Nephron (organoid): ENCODE measurements around the gene NSFL1C.

Source experiments
- H3K27ac Mint-ChIP-seq, 3 experiments: 2 replicates each; pipeline ENCODE4 v1.8.0; 2020; ENCODE audit warnings: mixed read lengths in 3 of 3, mild to moderate bottlenecking in 2 of 3, moderate library complexity in 1 of 3
- H3K27me3 Mint-ChIP-seq: 2 replicates; pipeline ENCODE4 v1.8.0; 2021; ENCODE audit warnings: low read depth, mild to moderate bottlenecking, moderate library complexity, mixed read lengths
- H3K36me3 Mint-ChIP-seq: 2 replicates; pipeline ENCODE4 v1.8.0; 2020; ENCODE audit warnings: low read depth, mixed read lengths
- H3K4me1 Mint-ChIP-seq: 2 replicates; pipeline ENCODE4 v1.8.0; 2020; ENCODE audit warnings: mixed read lengths
- H3K4me3 Mint-ChIP-seq, 3 experiments: 2 replicates each; pipeline ENCODE4 v1.8.0; 2020; ENCODE audit warnings: mild to moderate bottlenecking in 3 of 3, mixed read lengths in 3 of 3, moderate library complexity in 2 of 3
- H3K9me3 Mint-ChIP-seq: 2 replicates; pipeline ENCODE4 v1.8.0; 2020; ENCODE audit warnings: mixed read lengths
- TF ChIP-seq, protein P1 (sequence below), 3 experiments: fragments of 200-600 bp; sonication (generic); IDR thresholded peaks; one replicate each; pipeline ENCODE4 v1.5.0; 2021; ENCODE audit warnings: antibody characterized with exemption in 3 of 3; ENCODE audit not compliant: unreplicated experiment in 3 of 3

NSFL1C gene

DNA sequence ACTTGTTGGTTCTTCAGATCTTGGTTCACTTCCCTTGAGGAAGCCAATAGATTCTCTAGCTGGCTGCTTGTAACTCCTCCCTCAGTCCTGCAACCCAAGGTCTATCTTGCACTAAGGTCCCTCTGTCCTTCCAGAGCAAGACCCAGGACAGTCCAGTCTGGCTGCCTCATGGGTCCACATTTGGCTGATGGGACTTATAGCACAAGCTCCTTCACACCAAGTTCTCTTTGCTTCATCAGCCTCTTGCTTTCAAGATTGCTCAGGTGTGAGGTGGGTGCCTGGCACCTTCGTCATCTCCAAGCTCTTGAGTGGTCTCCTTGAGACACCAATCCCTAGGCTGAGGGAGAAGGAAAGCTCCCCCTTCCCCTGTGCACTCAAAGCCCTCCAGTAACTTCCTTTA lies 28.3 kb downstream of the NSFL1C start:
- TF ChIP-seq, protein P1, sequence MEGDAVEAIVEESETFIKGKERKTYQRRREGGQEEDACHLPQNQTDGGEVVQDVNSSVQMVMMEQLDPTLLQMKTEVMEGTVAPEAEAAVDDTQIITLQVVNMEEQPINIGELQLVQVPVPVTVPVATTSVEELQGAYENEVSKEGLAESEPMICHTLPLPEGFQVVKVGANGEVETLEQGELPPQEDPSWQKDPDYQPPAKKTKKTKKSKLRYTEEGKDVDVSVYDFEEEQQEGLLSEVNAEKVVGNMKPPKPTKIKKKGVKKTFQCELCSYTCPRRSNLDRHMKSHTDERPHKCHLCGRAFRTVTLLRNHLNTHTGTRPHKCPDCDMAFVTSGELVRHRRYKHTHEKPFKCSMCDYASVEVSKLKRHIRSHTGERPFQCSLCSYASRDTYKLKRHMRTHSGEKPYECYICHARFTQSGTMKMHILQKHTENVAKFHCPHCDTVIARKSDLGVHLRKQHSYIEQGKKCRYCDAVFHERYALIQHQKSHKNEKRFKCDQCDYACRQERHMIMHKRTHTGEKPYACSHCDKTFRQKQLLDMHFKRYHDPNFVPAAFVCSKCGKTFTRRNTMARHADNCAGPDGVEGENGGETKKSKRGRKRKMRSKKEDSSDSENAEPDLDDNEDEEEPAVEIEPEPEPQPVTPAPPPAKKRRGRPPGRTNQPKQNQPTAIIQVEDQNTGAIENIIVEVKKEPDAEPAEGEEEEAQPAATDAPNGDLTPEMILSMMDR (IDR thresholded peaks at IDR 0.05; ENCODE audit: unreplicated experiment in 3 of 3), result no peak
- no peaks in the 10 kb centered on the region for H3K27me3 Mint-ChIP-seq
- peaks cover 2% of the 10 kb centered on the region for H3K9me3 Mint-ChIP-seq
- H3K27ac Mint-ChIP-seq, result no peak overlapping the region
- peaks cover 31% of the 10 kb centered on the region for H3K36me3 Mint-ChIP-seq
- no peaks in the 10 kb centered on the region for H3K4me1 Mint-ChIP-seq
- H3K4me3 Mint-ChIP-seq, result no peak overlapping the region

DNA sequence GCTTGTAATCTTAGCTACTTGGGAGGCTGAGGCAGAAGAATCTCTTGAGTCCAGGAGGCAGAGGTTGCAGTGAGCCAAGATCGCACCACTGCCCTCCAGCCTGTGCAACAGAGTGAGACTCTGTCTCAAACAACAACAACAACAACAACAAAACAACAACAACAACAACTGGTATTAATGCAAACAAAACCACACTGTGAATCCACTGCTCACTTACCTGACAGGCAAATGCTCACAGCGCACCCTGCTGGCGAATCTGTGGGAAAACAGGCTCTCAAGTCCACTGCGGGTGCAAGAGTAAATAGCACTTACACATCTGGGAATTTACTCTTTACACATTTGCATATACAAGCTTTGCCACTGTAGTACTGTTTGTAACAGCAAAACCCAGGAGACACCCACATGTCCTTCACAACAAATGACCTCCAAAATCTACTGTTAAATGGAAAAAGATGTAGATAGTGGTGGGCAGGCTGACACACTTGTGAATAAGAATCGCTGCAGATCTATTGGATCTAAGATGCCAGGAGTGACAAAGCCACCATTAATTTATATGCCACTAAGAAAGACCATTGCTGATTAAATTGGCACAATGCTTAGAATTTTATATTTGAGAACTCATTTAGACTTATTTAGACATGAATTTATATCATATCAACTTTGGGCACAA lies 29.3 kb downstream of the NSFL1C start:
- peaks cover 7% of the 10 kb centered on the region for H3K9me3 Mint-ChIP-seq
- TF ChIP-seq, protein P1 (IDR thresholded peaks at IDR 0.05; ENCODE audit: unreplicated experiment in 3 of 3), result peak; percentile 62 to 76 (median 69)
- no peaks in the 10 kb centered on the region for H3K27me3 Mint-ChIP-seq
- no peaks in the 10 kb centered on the region for H3K4me1 Mint-ChIP-seq
- H3K36me3 Mint-ChIP-seq, result peaks cover 28% of the 10 kb centered on the region
- H3K27ac Mint-ChIP-seq, result peak overlapping the region in 1 of 3 experiments; percentile 4
- H3K4me3 Mint-ChIP-seq, result no peak overlapping the region

DNA sequence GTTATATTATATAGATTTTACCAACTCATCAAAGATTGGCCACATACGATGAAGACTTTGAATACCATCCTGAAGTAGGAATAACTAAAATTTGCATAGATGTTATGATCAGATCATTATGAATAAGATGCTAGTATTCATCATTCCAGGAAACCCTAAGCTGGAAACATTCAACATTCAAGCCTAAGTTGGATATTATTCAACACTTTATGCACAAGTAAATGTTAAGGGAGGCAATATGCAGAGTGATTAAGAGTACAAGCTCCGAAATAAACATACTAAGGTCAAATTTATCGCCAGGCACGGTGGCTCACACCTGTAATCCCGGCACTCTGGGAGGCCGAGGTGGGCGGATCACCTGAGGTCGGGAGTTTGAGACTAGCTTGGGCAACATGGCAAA lies 30.4 kb downstream of the NSFL1C start:
- no peak overlapping the region for H3K4me3 Mint-ChIP-seq
- H3K4me1 Mint-ChIP-seq, result no peaks in the 10 kb centered on the region
- no peaks in the 10 kb centered on the region for H3K27me3 Mint-ChIP-seq
- H3K27ac Mint-ChIP-seq, result no peak overlapping the region
- H3K36me3 Mint-ChIP-seq, result peaks cover 19% of the 10 kb centered on the region
- TF ChIP-seq, protein P1 (IDR thresholded peaks at IDR 0.05; ENCODE audit: unreplicated experiment in 3 of 3), result no peak
- peaks cover 7% of the 10 kb centered on the region for H3K9me3 Mint-ChIP-seq

DNA sequence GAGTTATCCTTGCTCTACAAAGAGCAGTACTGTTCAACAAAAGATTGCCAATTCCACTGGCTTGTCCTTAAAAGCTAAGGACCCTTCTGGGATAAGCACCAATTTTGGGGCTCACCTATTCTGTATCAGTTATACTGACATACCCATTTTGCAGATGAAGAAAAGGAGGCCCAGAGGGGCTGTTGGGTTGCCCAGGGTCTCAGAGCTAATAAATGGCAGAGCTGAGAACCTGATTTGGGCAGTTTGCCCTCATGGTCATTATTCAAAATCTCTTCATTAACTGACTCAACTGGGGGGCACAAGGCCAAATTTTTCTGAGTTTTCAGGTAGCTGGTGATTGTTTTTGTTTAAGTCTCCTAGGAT lies 31.3 kb downstream of the NSFL1C start:
- TF ChIP-seq, protein P1 (IDR thresholded peaks at IDR 0.05; ENCODE audit: unreplicated experiment in 3 of 3), result no peak
- H3K27ac Mint-ChIP-seq, result no peak overlapping the region
- H3K27me3 Mint-ChIP-seq, result no peaks in the 10 kb centered on the region
- H3K9me3 Mint-ChIP-seq, result peaks cover 7% of the 10 kb centered on the region
- peaks cover 18% of the 10 kb centered on the region for H3K36me3 Mint-ChIP-seq
- H3K4me1 Mint-ChIP-seq, result peaks cover under 1% of the 10 kb centered on the region
- H3K4me3 Mint-ChIP-seq, result no peak overlapping the region

DNA sequence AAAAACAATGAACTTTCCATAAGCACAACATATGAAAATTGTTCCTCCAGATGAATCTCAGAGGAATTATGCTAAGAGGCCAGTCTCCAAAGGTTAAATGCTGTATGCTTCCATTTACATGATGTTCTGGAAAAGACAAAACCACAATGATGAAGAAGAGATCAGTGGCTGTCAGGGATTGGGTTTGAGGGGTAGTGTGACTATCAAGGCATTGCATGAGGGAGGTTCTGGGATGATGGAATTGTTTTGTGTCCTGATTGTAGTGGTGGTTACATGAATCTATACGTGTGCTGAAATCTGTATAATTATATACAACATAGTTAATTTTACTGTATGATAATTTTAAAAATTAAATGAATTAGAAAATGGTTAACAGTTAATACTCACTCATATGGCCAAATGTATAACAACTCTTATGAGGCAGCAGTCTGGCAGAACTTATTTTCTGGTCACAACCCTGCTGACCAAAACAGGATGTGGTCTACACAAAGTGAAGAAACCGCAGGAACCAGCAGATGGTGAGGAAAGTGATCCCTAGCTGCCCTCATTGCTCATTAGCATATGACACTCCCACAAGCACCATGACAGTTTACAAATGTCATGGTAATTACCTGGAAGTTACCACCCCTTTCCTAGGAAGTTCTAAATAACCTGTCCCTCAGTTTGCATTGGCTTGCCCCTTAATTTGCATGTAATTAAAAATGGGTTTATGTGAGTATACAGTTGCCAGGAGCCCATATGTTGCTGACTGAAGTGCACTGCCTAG lies 31.9 kb downstream of the NSFL1C start:
- TF ChIP-seq, protein P1 (IDR thresholded peaks at IDR 0.05; ENCODE audit: unreplicated experiment in 3 of 3), result no peak
- Mint-ChIP-seq H3K9me3 (peaks cover 7% of the 10 kb centered on the region), H3K27me3 (no peaks in the 10 kb centered on the region), H3K4me3 (no peak overlapping the region), H3K27ac (no peak overlapping the region), H3K4me1 (peaks cover 6% of the 10 kb centered on the region), H3K36me3 (peaks cover 15% of the 10 kb centered on the region)
